Activated T-helper 2 cell treated with anti-CD3 and anti-CD28 coated beads, Interferon-gamma antibody, Interleukin-2, Interleukin-4, amounts not matched to agents 10 μg/mL and 5 μg/mL and 100 μg/mL, durations not matched to agents 14 hours and 24 hours and 36 hours (primary cell): ENCODE results near the gene SPATA17. TPM values are rescaled to one million over a fixed set of nuclear protein-coding genes. Genes with fewer than 3 reads are reported as not detected.

Source experiments
- DNase-seq: peaks from one replicate; pipeline ENCODE4 v3.0.0; 2021; ENCODE audit warnings: low spot score
- H3K27ac Mint-ChIP-seq: one replicate; pipeline ENCODE4 v1.8.0; 2021; ENCODE audit warnings: mixed read lengths
- H3K27me3 Mint-ChIP-seq: one replicate; pipeline ENCODE4 v1.8.0; 2021; ENCODE audit warnings: low read depth, mixed read lengths
- H3K36me3 Mint-ChIP-seq: one replicate; pipeline ENCODE4 v1.8.0; 2021; ENCODE audit warnings: low read depth, mixed read lengths
- H3K4me1 Mint-ChIP-seq: one replicate; pipeline ENCODE4 v1.8.0; 2021; ENCODE audit warnings: low read depth, mixed read lengths
- H3K4me3 Mint-ChIP-seq: one replicate; pipeline ENCODE4 v1.8.0; 2021; ENCODE audit warnings: low read depth, mild to moderate bottlenecking, moderate library complexity, mixed read lengths
- H3K9me3 Mint-ChIP-seq: one replicate; pipeline ENCODE4 v1.8.0; 2021; ENCODE audit warnings: mixed read lengths
- intact Hi-C: fragments of 100-400 bp; cut with micrococcal nuclease; formaldehyde crosslinking; loops from one replicate; pipeline ENCODE4 v1.15.1; 2023
- total RNA-seq: library from RNA; stranded (reverse); gene quantifications from 2 replicates; pipeline ENCODE4 v1.2.3, GENCODE V29; 2022

Gene SPATA17
- total RNA-seq, 1 donor from 2014 or later: not detected

GRCh38 chr1:217910203-217910602, 279.1 kb downstream of the SPATA17 start:
- H3K4me1 Mint-ChIP-seq: no peaks in the 10 kb centered on the region
- H3K4me3 Mint-ChIP-seq: no peak overlapping the region
- intact Hi-C loops: no loop called here
- DNase-seq: no peak
- H3K36me3 Mint-ChIP-seq: no peaks in the 10 kb centered on the region
- H3K27me3 Mint-ChIP-seq: no peaks in the 10 kb centered on the region
- no peak overlapping the region for H3K27ac Mint-ChIP-seq
- no peaks in the 10 kb centered on the region for H3K9me3 Mint-ChIP-seq

- no peak for DNase-seq
- H3K36me3 Mint-ChIP-seq: no peaks in the 10 kb centered on the region
- no peaks in the 10 kb centered on the region for H3K4me1 Mint-ChIP-seq
- no peaks in the 10 kb centered on the region for H3K27me3 Mint-ChIP-seq
- no peaks in the 10 kb centered on the region for H3K9me3 Mint-ChIP-seq
- no peak overlapping the region for H3K4me3 Mint-ChIP-seq
- H3K27ac Mint-ChIP-seq: no peak overlapping the region
- intact Hi-C loops: no loop called here
Observed at GRCh38 chr1:217910791-217911320, 279.7 kb downstream of the SPATA17 start.

- intact Hi-C loops: no loop called here
- Mint-ChIP-seq H3K4me3 (no peak overlapping the region), H3K4me1 (no peaks in the 10 kb centered on the region), H3K36me3 (no peaks in the 10 kb centered on the region), H3K27me3 (no peaks in the 10 kb centered on the region), H3K9me3 (no peaks in the 10 kb centered on the region), H3K27ac (no peak overlapping the region)
- no peak for DNase-seq
Observed at GRCh38 chr1:217911908-217912307, 280.8 kb downstream of the SPATA17 start.

- no peaks in the 10 kb centered on the region for H3K27me3 Mint-ChIP-seq
- no peaks in the 10 kb centered on the region for H3K9me3 Mint-ChIP-seq
- no peaks in the 10 kb centered on the region for H3K4me1 Mint-ChIP-seq
- no peak for DNase-seq
- intact Hi-C loops: no loop called here
- H3K4me3 Mint-ChIP-seq: no peak overlapping the region
- H3K36me3 Mint-ChIP-seq: no peaks in the 10 kb centered on the region
- H3K27ac Mint-ChIP-seq: no peak overlapping the region
Observed at GRCh38 chr1:217917281-217917887, 286.2 kb downstream of the SPATA17 start.

GRCh38 chr1:217919683-217920388, 288.7 kb downstream of the SPATA17 start:
- no peak overlapping the region for H3K27ac Mint-ChIP-seq
- H3K4me1 Mint-ChIP-seq: no peaks in the 10 kb centered on the region
- no peak overlapping the region for H3K4me3 Mint-ChIP-seq
- peaks cover 6% of the 10 kb centered on the region for H3K27me3 Mint-ChIP-seq
- intact Hi-C loops: no loop called here
- H3K9me3 Mint-ChIP-seq: no peaks in the 10 kb centered on the region
- no peak for DNase-seq
- H3K36me3 Mint-ChIP-seq: no peaks in the 10 kb centered on the region

Other genes starting within 250 kb of the SPATA17 start
- gene GPATCH2, start 254 bp upstream of the SPATA17 start, total RNA-seq: 8.9 and 10.7 TPM in 2 replicates